Neutrophil (primary cell): ENCODE data around the gene RNF126.

ENCODE experiments used
- H3K27ac ChIP-seq: fragments of 200-600 bp; sonication (generic); 2 replicates; pipeline ENCODE4 v1.5.1; 2016; ENCODE audit warnings: mild to moderate bottlenecking, moderate library complexity
- H3K27me3 ChIP-seq: fragments of 200-600 bp; sonication (generic); 2 replicates; pipeline ENCODE4 v1.6.0; 2016; ENCODE audit warnings: mild to moderate bottlenecking
- H3K36me3 ChIP-seq: fragments of 200-600 bp; sonication (generic); 2 replicates; pipeline ENCODE4 v1.5.1; 2017
- H3K4me1 ChIP-seq, 2 experiments: fragments of 200-600 bp in 1 of 2; sonication (generic) in 1 of 2; 1 replicate in 1 of 2; 2 replicates in 1 of 2; pipeline versions ENCODE4 v1.5.1 to v1.6.1; 2013 to 2016; ENCODE audit warnings: low read depth in 1 of 2, low read length in 1 of 2, mild to moderate bottlenecking in 1 of 2, moderate library complexity in 1 of 2; ENCODE audit not compliant: control insufficient read depth in 1 of 2, insufficient read depth in 1 of 2
- H3K4me3 ChIP-seq, 2 experiments: fragments of 200-600 bp in 1 of 2; sonication (generic) in 1 of 2; 1 replicate in 1 of 2; 2 replicates in 1 of 2; pipeline ENCODE4 v1.5.1; 2013 to 2016; ENCODE audit warnings: low read depth in 1 of 2, low read length in 1 of 2, mild to moderate bottlenecking in 1 of 2, moderate library complexity in 1 of 2
- H3K9me3 ChIP-seq: fragments of 200-600 bp; sonication (generic); 2 replicates; pipeline ENCODE4 v1.5.1; 2016
- TF ChIP-seq, protein P1 (sequence below): fragments of 200-600 bp; sonication (generic); IDR thresholded peaks from 2 replicates; pipeline ENCODE4 v1.5.1; 2016; ENCODE audit warnings: antibody characterized with exemption

The RNF126 gene

DNA sequence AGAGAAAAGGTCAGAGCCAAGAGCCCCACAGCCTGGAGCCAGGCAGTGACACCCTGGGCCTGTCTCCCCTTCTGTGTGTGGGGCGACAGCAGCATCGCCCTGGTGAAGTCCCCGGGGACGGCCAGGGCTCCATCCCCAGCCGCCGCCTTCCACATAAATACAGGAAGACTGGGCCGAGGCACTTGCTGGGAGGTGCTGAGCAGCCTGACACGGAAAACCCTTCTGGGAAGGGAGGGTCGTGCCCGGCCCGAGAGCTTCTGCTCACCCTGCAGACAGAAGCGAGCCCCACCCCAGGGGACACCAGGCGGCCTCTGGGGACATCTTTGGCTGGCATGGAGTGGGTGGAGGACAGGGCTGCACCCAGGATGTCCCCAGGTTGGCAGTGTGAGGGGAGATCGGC lies 18.2 kb downstream of the RNF126 start:
- Histone ChIP-seq H3K4me3 (no peak overlapping the region), H3K36me3 (peaks cover 54% of the 10 kb centered on the region), H3K27ac (no peak overlapping the region), H3K27me3 (peaks cover 13% of the 10 kb centered on the region), H3K9me3 (no peaks in the 10 kb centered on the region), H3K4me1 (no peaks in the 10 kb centered on the region)
- TF ChIP-seq, protein P1, sequence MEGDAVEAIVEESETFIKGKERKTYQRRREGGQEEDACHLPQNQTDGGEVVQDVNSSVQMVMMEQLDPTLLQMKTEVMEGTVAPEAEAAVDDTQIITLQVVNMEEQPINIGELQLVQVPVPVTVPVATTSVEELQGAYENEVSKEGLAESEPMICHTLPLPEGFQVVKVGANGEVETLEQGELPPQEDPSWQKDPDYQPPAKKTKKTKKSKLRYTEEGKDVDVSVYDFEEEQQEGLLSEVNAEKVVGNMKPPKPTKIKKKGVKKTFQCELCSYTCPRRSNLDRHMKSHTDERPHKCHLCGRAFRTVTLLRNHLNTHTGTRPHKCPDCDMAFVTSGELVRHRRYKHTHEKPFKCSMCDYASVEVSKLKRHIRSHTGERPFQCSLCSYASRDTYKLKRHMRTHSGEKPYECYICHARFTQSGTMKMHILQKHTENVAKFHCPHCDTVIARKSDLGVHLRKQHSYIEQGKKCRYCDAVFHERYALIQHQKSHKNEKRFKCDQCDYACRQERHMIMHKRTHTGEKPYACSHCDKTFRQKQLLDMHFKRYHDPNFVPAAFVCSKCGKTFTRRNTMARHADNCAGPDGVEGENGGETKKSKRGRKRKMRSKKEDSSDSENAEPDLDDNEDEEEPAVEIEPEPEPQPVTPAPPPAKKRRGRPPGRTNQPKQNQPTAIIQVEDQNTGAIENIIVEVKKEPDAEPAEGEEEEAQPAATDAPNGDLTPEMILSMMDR: no peak

DNA sequence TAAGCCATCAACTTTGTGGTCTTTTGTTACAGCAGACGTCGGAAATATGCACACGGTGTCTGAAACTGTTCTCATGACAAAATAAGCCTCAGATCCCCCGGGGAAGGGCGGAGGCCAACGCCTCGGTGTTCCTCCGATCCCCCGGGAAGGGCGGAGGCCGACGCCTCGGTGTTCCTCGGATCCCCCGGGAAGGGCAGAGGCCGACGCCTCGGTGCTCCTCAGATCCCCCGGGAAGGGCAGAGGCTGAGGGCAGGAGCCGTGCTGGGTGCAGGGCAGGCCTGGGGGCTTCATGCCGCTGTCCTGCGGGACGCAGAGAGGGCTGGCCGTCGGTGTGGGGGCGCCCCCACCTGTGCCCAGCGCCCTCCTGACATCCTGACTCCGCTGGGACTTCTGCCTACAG lies 18.7 kb downstream of the RNF126 start:
- H3K36me3 ChIP-seq: peaks cover 50% of the 10 kb centered on the region
- no peak overlapping the region for H3K4me3 ChIP-seq
- H3K27me3 ChIP-seq: peaks cover 17% of the 10 kb centered on the region
- peaks cover 0 to 2% of the 10 kb centered on the region in 2 experiments for H3K4me1 ChIP-seq
- TF ChIP-seq, protein P1: no peak
- no peak overlapping the region for H3K27ac ChIP-seq
- H3K9me3 ChIP-seq: no peaks in the 10 kb centered on the region

DNA sequence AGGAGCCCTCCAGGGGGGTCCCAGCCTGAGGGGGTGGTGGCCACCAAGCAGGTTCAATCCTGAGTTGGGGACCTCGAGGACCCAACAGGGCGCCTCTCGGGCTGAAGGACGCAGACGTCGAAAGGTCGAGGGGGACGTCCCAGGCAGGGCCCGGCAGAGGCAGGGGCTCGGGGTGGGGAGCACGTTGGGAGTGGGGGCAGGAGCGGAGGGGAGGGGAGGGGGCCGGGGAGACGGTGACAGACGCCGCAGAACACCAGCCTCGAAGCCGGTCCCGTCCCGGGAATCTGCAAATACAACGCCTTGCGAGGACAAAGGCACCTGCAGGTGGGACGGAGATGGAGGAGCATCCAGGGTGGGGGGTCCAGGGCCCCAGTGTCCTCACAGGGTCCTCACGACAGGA lies 19.3 kb downstream of the RNF126 start:
- peaks cover 4 to 7% of the 10 kb centered on the region in 2 experiments for H3K4me1 ChIP-seq
- H3K9me3 ChIP-seq: no peaks in the 10 kb centered on the region
- no peak overlapping the region for H3K27ac ChIP-seq
- peaks cover 43% of the 10 kb centered on the region for H3K36me3 ChIP-seq
- H3K27me3 ChIP-seq: peaks cover 24% of the 10 kb centered on the region
- TF ChIP-seq, protein P1: no peak
- no peak overlapping the region for H3K4me3 ChIP-seq

DNA sequence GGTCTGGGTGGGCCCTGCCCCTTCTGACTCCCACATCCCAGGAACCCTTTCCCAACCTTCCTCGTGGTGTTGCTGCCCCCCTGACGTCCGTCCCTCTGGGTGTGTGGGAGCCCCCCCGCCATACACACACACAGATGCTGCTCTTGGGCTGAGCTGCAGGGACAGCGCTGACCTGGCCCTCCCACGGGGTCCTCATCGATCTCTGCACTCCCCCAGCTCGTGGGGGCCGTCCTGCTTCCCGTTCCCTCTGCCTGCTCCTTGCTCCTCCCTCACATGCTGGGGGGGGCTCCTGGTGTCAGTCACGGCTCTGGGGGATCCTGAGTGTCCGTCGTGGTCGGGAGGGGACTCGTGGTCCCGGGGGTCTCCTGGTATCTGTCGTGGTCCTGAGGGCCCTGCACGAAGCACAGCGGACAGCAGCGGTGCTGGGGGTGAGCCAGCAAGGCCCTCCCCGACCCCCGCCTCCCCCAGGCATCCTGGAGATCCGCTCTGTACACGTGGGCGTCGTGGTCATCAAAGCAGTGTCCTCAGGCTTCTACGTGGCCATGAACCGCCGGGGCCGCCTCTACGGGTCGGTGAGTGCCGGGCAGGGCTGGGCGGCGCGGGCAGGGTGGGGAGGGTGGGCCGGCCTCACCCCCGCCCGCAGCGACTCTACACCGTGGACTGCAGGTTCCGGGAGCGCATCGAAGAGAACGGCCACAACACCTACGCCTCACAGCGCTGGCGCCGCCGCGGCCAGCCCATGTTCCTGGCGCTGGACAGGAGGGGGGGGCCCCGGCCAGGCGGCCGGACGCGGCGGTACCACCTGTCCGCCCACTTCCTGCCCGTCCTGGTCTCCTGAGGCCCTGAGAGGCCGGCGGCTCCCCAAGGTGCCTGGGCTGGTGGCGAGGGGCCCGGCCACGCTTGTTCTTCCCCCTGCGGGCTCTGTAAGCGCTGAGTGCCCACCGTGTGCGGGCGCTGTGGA lies 20.0 kb downstream of the RNF126 start:
- Histone ChIP-seq H3K27ac (no peak overlapping the region), H3K9me3 (no peaks in the 10 kb centered on the region), H3K4me3 (no peak overlapping the region), H3K36me3 (peaks cover 36% of the 10 kb centered on the region), H3K4me1 (peaks cover 4 to 7% of the 10 kb centered on the region in 2 experiments), H3K27me3 (peaks cover 31% of the 10 kb centered on the region)
- TF ChIP-seq, protein P1: no peak

DNA sequence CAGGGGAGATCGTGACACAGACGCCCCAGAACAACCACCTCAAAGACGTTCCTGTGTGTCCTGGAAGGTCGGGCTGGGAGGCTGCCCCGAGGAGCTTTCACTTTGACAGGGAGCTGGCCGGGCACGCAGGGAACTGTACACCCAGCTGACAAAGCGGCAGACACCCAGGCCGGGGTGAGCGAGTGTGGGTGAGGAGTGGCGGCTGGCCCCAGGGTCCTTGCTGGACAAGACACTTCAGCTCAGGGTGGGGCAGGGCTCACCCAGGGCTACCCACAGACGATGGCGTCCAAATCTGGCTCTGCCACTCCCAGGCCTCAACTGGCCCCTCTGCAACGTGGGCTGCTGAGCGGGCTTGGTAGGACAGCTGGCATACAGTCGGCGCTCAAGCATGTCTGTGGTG lies 21.3 kb downstream of the RNF126 start:
- H3K4me1 ChIP-seq: peaks cover 4 to 7% of the 10 kb centered on the region in 2 experiments
- H3K36me3 ChIP-seq: peaks cover 23% of the 10 kb centered on the region
- H3K27ac ChIP-seq: no peak overlapping the region
- peaks cover 44% of the 10 kb centered on the region for H3K27me3 ChIP-seq
- TF ChIP-seq, protein P1: no peak
- H3K4me3 ChIP-seq: no peak overlapping the region
- H3K9me3 ChIP-seq: no peaks in the 10 kb centered on the region
